HG03025 (cell line): ENCODE results near the gene ROBO1.

Experiments
- ATAC-seq: cut with Tn5 transposase; IDR thresholded peaks from one replicate; pipeline ENCODE4 v1.9.1; 2021; ENCODE audit warnings: mild to moderate bottlenecking, moderate library complexity; ENCODE audit not compliant: unreplicated experiment, low FRiP score

ROBO1 gene

DNA sequence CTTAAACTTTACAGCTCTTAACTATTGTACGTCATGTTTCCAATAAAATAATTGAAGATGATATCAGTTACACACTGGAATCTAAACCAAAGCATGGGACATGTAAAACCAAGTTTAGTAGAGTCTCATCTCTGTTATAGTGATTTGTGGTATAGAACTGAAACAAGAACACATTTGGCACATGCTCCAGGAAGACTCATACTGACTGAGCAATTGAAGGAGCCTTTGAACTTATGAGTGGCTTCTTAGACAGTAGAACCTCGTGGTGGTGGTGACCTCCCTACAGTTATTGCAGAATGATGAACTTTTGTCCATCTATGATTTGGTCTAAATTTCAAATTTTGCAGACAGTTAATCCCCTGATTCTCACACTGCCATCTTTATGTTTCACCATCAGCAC is 729.7 kb downstream of the ROBO1 start:
- no peak for ATAC-seq

GRCh38 chr3:79032686-79033318 is 735.0 kb downstream of the ROBO1 start:
- ATAC-seq: no peak

DNA sequence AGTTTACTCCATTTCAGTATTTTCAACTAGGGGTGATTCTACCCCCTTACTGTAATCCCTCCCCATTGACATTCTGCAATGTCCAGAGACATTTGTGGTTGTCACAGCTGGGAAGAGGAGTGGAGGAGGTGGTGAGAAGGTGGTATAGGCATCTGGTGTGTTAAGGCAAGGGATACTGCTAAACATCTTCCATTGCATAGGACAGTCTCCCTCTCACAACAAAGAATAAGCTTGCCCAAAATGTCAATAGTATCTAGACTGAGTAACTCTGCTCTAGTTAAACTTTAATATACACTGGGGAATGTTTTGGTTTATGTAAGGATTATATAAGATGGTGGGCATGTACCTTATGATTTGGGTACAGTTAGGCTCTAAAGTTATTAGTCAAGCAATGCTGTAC is 737.6 kb downstream of the ROBO1 start:
- no peak for ATAC-seq

GRCh38 chr3:79028916-79029315 is 738.9 kb downstream of the ROBO1 start:
- ATAC-seq: no peak

DNA sequence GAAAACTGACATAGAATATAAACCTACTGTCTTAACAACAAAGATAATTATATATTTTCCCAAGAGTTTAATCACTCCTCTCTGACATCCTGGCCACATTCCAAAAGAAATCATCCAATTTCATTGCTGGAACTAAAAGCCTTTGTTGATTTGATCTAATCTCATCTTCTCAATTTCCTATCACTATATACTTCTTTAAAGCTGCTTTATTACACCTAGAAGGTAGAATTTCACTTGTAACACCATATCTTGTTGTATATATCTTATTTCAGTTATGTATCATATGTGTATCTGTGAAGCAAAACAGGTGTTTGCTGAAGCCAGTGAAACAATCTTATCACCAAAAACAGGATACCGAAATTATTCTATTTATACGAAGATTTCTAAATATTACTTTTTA is 740.2 kb downstream of the ROBO1 start:
- no peak for ATAC-seq

GRCh38 chr3:79019924-79020173 is 747.9 kb downstream of the ROBO1 start:
- no peak for ATAC-seq

DNA sequence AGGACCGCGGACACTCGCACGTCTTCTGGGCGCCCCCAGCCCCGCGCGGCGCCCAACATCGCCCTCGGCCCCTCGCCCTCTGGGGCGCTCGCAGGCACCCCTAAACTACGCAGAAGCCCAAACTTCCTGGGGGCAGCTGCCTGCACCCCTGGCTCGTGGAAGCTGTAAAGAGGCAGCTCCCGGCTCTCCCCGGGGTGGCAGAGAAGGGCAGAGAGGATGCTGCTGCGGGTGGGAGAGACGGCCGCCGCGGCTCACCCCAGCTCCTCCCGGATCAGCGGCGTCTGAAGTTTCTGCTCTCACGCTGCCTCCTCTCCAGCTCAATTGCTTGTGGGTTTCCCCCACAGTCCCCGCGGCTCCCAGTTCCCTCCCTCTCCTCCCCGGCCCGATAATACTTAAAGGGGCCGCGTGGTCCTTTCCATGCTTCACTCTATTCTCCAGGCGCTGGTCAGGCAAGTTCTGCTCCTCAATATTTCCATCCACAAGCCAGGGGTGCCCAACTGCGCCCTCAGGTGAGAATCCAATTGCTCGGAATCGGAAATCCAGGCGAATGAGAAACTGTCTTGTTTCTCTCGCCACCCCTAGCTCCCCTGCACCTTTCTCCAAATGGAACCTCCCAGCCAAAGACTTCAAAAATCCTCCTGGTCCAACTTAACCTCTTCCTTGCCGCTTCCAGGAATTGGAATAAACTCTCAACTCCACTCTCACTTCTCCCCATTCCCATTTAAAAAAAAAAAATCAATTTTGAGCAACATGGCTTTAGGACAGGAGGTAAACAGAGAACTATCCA is 748.5 kb downstream of the ROBO1 start:
- no peak for ATAC-seq

- ATAC-seq: no peak
Measured at GRCh38 chr3:79018671-79019136, 749.1 kb downstream of the ROBO1 start.

GRCh38 chr3:79018265-79018664 is 749.5 kb downstream of the ROBO1 start:
- ATAC-seq: no peak

DNA sequence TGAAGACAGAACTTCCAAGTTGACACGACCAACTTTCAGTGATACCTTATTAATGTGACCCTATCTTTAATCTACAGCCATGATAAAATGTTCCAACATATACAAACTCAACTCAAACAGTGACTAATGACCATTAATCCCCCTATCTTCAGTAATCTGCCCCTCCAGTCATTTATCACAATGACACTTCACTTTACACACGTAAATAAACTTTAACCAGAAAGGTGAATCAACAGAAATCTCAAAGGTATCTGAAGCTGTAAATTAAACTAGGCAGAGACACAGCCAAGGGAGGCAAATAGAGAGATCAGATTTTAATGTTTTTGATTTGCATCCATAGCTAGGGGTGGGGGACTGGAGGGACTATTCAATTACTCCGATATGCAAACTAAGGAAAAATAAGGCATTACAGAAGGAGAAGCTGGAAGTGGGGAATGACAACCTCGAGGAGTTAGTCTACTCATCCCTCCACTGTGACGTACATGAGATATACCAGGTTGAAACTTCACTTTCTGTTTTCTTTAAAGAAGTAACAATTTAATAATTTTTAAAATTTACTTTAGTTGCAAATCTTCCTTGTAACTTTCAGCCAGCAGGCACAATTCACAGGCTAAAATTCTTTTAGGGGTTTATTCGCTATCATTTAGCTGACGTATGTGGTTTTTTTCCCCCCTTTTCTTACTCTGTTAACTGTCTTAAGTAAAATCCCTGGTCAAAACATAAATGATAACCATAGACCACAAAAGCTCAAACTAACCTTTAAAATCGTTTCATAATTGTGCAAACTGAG is 751.0 kb downstream of the ROBO1 start:
- ATAC-seq: no peak

GRCh38 chr3:79015854-79016253 is 751.9 kb downstream of the ROBO1 start:
- no peak for ATAC-seq

GRCh38 chr3:79012946-79013362 is 754.8 kb downstream of the ROBO1 start:
- ATAC-seq: no peak

GRCh38 chr3:79012530-79012913 is 755.3 kb downstream of the ROBO1 start:
- ATAC-seq: no peak

DNA sequence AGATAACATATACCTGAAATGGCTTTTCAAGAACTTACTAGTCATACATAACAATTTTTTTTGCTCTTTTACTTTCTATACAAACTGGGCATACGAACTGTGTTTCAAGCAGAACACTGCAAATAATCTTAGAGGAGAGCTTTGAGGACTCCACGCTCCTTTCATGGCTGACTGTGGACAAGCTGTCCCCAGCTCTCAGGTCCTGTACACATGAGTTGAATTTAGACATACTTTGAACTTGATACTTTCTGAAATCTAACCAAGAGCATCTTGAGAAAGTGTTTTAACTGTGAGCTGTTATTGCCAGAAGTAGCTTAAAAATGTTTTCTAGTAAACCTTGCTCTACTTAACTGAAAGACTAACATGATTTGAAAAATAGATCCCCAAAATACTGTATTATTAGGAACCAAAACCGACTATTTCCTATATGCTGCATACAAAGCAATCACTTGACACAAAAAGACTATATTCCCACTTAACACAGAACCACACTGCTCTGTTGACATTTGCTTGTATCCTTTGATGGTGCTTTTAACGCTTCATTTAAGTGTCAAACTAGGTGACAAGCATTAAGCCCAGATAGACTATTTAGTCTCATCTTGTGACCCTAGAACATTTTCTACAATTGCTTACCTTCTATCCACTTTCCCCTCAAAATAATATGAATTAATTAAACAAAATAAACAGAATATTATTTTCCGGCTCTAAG is 755.8 kb downstream of the ROBO1 start:
- no peak for ATAC-seq

DNA sequence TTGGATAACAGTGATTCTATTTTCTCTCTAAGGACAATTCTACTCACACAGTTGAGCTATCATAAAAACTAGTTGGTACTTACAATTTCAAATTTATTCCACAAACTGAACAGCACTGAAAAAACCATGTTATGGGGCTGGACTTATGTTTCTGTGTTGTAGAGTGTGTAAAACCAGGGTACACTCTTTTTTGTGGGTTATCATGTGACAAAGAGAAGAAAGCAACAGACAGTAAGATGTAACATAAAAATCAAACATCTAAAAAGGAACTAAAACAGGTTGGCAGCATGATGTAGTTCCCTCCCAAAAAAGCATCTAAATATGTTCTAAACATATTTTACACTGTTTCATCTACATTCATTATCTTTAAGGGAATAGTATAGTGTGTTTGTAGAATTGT is 757.9 kb downstream of the ROBO1 start:
- no peak for ATAC-seq

DNA sequence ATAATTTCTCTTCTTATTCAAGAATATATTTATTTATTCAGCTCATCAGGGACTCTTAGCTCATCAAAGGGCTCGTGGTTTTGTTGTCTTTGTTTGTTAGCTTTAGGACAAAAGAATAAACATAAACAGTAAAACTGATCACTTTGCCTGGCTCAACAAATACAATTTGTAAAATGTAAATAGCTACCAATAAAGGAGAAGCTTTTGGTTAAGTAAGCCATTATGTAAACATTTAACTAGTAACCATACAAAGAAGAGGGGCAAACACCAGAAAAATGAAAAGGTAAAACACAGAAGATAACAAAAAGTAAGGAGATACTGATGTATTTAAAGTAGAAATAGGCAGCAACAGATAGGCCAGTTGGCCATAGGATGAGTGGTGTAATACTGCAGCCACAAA is 761.7 kb downstream of the ROBO1 start:
- ATAC-seq: no peak

GRCh38 chr3:79005084-79005483 is 762.7 kb downstream of the ROBO1 start:
- no peak for ATAC-seq

DNA sequence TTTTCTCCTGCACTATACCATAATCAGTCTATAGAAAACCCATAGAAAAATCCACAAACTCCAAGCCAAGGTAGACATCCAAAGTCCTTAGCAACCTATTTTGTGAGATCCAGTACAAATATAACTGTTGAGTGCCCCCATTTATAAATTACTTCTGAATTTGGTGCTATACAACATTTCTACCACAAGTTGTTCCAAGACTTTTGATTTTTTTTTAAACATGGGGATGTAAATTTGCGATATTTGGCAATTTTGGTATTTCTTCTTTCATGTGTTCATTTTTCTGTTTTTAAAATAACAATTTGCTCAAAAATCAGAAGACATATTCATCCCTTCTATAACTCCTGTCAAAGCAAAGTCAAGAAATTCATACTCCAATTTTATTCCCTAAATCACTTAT is 763.8 kb downstream of the ROBO1 start:
- no peak for ATAC-seq

DNA sequence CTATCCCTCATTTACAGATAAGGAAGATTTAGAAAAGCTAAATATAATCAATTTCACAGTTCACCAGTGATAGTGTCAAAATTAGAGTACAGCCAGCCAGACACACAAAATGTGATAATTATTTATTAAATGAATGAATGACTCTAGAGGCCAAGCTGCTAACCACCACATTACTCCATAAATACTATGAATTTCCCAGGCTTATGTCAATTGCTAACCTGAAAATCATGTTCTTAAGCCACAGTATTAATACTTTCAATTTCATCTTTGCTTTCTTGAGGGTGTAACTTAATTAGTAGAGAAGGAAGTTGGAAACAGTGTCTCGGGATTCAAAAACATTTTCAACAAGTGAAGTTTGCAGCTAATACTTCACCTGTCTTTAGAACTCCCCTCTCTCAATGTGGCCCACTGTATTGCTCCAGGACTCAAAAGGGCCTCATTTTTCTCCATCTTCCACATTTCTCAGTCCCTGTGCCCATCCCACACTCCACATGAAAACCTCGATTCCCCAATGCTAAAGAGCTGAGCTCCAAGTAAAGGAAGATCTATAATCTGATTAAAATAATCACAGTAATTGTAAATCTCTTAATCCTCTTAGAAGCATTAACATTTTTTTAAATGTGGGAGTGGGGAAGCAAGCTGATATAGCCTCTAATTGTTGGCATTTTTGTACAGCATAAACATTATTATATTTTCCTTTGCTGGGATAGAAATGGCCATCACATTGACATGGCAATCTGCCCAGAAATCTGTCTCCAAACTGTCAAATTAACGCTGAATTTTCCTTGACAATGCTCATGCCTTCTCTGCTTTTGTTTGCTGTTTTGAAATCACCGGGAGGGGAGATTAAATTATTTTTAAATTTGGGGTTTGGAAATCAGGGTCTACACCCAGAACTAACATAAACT is 765.1 kb downstream of the ROBO1 start:
- no peak for ATAC-seq

DNA sequence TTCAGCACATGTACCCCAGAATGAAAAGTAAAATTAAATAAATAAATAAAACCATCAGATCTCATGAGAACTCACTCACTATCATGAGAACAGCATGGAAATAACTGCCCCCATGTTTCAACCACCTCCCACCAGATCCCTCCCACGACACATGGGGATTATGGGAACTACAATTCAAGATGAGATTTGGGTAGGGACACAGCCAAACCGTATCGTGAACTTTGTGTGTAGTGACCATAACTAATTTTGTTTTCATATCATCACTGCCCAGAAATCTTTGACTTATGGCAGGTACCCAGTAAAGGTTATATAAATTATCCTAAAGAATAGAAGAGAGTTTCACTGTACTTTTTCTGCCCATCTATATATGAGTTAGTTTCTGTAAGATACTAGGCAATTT is 766.5 kb downstream of the ROBO1 start:
- no peak for ATAC-seq
